NCI-H146 treated with DMSO at 0.1 percent for 48 hours (cell line): ENCODE data around the gene ICE2.
A peak's percentile ranks its signal among the peaks of the same experiment; 100 is the strongest.

ENCODE experiments used
- DNase-seq: peaks from one replicate; lab custom pipeline; 2025; ENCODE audit not compliant: unreplicated experiment; lab: John Stamatoyannopoulos, UW

The ICE2 gene

GRCh38 chr15:60392601-60392985 lies 86.3 kb downstream of the ICE2 start:
- DNase-seq = no peak

- no peak for DNase-seq
Measured at GRCh38 chr15:60391722-60392315, 87.1 kb downstream of the ICE2 start.

DNA sequence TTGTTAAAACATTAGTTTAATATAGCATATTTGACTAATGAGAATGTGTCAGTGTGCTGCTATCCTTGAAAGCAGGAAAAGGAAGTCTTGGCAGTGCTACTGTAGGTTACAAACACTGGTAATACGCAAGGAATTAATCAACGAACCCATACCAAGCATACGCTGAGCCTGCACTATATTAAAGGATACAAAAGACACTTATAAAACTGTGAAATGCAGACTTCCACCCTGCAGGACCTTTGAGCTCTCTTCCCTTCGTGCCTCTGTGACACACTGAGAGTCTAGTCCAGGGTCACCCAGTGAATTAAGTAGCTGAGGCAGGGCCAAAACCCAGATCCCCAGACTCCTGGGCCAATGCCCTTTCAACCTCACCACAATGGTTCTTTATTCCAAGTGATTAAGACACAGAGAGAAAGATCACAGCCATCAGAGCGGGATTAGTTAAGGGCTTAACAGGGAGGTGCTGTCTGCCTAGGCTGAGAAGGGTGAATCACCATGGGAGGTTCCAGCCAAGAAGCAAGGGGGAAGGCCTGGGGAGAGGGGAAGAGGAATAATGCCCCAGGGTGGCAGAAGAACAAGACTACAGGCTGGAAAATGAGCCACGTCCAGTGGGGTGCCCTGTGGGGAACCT lies 88.0 kb downstream of the ICE2 start:
- DNase-seq = no peak

DNA sequence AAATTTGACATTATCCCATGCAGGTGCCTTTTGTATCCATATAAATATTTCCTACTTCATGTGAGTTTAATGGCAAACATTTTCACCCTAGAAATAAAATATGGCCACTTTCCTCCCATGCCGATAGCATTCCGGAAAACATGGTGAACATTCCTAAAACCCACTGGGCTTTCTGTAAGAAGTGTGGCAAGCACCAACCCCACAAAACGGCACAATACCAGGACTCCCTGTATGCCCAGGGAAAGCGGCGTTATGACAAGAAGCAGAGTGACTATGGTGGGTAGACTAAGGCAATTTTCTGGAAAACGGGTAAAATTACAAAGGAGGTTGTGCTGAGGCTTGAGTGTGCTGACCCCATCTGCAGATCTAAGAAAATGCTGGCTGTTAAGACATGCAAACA lies 88.7 kb downstream of the ICE2 start:
- no peak for DNase-seq

DNA sequence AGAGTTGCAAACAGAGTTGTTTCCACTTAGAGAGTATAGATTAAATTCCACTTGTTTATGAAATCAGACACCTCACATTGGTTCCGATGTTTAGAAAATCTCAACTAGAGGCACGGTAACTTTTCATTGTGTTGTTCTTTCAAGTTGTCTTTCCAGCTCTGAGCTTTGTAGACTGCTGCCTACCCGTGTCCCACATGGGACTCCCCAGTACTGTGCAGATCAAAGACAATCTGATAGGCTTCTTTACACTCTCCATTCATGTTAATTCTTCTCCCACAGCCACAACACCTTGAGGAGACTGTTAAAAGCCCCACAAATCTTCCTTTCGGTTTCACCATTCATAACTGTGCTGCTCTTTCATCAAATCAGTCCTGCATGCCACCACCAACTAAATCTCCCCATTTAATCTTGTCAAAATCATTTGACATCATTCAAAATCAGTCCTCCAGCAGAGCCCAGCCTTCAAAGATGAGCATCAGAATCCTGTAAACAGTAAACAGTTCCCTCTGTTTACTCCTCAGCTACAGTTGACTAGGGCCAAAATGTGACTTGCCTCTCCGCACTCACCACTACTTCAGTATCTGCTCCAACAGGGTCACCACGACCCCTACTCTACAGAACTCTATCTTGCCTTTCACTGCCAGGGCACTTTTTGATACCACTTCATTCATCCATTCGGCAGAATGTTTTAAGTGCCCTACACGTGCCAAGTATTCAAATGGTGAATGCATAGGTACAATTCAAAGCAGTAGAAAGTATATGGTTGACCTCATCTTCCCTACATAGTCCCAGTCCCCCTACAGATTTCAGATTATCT lies 89.5 kb downstream of the ICE2 start:
- no peak for DNase-seq

DNA sequence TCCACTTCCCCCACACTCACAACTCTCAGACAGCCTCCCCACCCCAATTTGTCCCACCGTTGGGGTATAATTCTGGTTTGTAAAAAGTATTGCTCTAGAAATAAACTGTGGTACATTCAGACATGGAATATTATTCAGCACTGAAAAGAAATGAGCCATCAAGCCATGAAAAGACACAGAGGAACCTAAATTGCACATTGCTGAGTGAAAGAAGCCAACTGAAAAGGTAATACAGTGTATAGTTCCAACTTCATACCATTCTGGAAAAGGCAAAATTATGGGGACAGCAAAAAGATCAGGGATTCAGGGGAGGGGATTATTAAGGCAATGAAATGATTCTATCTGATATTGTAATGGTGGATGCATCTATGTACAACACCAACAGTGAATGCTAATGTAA lies 91.6 kb downstream of the ICE2 start:
- DNase-seq = no peak

DNA sequence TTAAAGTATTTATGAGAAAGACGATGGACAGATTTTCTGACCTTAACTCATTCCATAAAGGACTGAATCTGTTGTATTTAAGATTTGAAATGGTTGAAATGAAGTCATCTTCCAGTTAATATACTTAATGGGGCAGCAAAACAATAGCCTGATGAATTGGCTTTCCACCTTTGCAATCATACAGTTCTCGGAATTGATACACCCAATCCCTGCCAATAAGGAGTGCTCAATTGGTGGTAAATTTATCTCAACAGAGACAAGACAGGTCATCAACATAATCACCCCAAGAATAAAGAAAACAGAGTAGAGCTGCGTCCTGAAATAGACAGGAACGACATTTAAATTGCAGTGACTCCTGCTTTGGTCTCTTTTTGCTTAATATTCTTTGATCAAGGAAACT lies 92.3 kb downstream of the ICE2 start:
- no peak for DNase-seq

DNA sequence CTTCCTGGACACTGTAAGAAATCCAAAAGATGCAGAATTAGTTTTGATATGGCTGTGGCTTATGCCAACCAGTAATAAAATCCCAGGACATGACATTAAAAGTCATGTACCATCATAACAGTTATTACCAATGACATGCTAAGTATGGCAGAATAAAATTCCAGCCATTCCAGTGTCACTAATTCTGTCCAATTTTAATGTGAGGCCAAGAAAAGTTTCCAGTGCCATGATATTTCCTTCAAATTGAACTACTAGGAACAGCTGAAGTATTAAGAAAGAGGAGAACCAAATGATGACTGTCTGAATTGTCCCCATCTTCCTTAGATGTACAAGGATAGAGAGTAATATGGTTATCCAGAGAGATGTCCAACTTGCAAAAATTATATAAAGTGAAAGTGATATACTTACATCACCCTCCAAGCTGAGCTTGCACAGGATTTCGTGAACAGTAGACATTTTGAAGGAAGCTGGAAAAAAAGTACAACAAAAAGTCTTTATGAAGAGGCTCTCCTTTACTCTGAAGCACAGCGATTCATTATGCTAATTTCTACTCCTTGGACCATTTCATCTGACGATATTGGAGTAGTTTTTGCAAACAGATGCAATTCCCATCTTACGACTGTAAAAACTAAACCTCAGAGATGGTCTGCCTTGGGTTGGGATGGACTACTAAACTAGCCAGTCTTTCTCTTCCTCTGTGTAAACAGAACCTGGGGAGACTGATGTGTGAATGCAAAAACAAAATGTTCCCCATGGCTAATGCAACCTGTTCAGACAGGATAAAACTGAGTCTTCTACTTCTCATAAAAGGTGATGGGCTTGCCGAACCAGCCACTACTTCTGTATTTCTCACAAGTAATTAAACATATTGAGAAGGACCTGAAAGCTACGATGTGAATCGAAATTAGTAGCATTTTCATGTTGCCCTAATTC lies 93.1 kb downstream of the ICE2 start:
- DNase-seq = no peak

DNA sequence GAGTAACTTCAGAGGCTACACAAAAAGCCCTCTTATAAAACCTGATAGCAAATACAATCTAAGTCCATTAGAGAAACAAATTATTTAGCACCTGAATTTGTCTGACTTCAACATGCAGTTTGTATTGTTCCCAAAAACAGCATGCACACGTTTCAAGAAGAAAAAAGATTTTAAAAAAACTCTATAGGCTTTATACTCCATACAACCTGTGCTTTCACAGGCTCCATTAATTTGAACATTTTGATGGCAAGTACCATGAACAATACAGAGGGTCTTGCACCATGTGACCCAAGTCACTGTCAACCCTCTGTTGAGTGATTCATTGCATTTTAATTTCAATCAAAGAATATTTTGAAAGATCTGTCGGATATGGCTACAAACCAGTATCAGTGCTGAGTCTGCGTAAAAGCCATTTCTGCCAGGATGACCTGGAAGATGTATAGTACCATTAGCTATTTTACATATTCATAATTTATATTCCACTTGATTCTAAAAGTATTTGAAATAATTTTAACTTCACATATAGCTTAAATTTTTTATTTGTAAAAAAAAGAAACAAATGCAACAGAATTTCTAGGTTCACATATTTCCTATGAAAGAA lies 94.3 kb downstream of the ICE2 start:
- no peak for DNase-seq

DNA sequence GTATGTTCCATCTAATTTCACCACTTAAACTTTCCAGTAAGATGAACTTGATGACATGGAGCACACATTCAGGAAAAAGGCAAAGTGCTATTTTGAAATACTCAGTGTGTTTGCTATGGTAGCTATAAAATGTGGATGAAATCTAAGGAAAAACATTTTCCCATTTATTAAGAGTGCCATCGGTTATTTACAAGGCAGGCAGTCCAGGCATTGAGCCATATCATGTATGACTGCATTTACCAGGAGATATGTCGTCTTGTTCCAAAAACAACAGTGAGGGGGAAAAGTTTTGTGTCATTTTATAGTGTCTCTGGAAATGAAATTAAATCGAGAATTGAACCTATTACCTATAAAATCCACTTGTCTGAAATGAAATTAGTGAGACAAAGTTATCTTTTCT lies 94.9 kb downstream of the ICE2 start:
- DNase-seq = no peak

- DNase-seq = no peak
Measured at GRCh38 chr15:60382773-60383674, 95.9 kb downstream of the ICE2 start.

DNA sequence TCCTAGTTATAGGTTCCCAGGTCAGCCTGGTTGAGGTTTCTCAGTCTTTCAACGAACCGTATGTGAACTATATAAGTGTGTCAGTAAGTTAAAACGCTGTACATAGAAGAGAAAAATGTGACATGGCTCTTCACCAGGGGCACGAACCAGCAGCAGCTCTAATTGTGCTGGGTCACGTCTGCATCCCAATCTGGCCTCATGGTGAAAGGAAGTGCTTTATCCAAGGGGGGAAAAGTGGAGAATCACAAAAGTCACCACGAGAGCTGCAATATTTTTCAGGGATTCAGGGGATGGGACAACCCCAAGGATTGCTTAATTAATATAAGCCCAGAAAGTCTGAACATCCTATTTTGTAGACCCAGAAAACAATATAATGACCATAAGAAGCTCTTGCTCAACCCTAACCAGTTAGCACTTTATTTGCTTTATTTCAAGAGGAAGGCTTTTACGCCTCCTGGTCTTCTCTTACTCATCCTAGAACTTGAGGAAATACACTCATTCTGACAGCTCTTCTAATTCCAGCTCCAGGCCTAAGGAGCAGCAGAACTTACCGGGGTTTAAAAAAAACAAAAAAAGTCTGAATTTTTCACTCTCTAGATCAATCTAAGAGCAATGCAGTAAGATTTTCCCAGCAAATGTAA lies 97.7 kb downstream of the ICE2 start:
- no peak for DNase-seq

GRCh38 chr15:60379525-60380274 lies 99.2 kb downstream of the ICE2 start:
- DNase-seq = no peak

DNA sequence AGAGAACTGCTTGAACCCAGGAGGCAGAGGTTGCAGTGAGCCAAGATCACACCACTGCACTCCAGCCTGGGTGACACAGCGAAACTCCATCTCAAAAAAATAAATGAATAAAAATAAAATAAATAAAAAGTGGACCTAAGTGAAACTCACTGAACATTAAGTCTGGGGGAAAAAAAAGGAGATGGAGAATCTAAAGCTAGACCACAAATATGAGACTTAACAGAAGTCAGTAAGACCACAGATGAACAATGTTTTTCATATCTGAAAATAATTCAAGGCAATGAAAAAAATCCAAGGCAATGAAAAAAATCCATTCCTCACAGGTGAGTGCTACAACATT lies 99.8 kb downstream of the ICE2 start:
- DNase-seq = no peak

DNA sequence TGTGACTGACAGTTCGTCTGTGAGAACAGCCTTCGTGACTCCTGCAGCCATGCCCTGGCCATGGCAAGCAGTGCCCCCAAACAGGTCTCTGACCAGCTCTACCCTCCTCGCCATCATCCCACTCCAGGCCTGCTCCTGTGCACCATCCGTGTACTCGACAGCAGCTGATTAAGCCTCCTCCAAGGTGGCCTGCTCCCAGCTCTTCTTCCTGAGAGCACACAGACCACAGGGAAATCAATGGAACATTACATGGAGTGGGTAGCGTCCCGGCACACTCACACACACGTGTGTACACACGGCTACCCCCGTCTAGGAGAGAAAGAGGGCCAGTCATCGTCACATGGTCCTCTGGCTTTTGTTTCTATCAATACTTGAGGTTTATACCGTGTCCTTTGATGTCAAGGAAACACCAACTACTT lies 102.3 kb downstream of the ICE2 start:
- DNase-seq = no peak

GRCh38 chr15:60375306-60375705 lies 103.6 kb downstream of the ICE2 start:
- DNase-seq = no peak

DNA sequence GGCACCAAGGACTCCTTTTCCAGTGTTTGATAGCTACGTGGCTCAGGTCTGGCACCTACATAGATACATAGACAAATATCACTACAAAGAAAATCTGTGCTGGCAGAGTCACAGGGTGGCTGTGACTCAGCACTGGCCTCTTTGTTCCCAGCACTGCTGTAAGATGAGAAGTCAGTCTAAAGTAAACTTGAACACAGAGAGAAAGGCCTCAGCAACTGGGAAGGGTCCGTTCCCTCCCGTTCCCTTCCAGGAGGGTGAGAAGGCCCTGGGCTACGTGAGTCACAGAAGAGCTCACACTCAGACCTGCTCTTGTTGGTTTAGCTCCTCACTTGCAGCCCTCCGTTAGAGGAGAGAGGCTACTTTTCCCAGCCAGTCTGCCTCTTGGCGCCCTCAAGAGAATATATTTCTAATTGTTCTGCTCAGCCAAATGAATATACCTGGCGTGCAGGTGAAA lies 104.3 kb downstream of the ICE2 start:
- DNase-seq = peak; percentile 68

- DNase-seq = no peak
Measured at GRCh38 chr15:60374209-60374608, 104.7 kb downstream of the ICE2 start.

GRCh38 chr15:60373745-60374144 lies 105.2 kb downstream of the ICE2 start:
- no peak for DNase-seq
